ENCODE results near the gene SMARCAD1.

SMARCAD1 gene

DNA sequence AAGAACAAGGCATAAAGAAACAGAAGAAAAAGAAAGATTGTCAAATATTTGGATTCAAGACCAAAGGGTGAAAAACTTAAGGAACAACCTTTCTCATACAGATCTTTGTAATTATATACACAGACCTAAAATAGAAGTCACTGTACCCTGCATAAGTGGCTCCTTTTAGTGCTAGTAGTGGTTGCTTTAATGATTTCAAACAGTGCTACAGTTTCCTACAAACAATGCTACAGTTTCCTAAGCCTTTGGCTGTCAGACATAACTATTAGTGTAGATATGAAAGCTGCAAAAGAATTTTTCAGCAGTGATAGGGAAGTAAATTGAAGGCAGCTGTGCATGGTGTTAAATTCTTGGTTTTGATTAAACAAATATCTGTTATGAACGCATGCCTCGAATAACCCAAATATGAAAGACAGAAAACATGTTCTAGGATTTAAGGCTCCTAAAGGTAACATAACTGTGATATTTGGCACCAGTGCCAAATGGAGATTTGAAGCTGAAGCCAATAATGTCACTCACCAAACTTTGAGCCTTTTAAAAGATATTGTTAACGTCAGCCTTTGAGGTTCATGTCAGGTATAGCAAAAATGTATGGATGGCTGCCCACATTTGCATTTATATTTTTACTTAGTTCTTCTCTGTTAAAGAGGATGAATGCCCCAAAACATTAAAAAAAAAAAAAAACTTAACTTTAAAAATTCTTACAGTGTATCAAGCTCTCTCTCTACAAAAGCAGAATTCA, 36.6 kb downstream of the SMARCAD1 start:
- no peaks in the 10 kb centered on the region for H3K9me3 ChIP-seq (ENCODE audit: control insufficient read depth, insufficient read depth, low read depth, low read length)
- H3K4me3 ChIP-seq (ENCODE audit: low read depth, low read length) = no peak overlapping the region
- no peak overlapping the region for H3K27ac ChIP-seq (ENCODE audit: extremely low read depth, low read depth, low read length)
- H3K36me3 ChIP-seq (ENCODE audit: control insufficient read depth in 2 of 2, insufficient read depth in 1 of 2, low read length in 2 of 2) = peaks cover 6 to 79% of the 10 kb centered on the region in 2 experiments
- no peaks in the 10 kb centered on the region for H3K4me1 ChIP-seq (ENCODE audit: control insufficient read depth, insufficient read depth, low read length)
- ChIA-PET CTCF (no interaction called here), POLR2A (no interaction called here)
- TF ChIP-seq, protein P1, sequence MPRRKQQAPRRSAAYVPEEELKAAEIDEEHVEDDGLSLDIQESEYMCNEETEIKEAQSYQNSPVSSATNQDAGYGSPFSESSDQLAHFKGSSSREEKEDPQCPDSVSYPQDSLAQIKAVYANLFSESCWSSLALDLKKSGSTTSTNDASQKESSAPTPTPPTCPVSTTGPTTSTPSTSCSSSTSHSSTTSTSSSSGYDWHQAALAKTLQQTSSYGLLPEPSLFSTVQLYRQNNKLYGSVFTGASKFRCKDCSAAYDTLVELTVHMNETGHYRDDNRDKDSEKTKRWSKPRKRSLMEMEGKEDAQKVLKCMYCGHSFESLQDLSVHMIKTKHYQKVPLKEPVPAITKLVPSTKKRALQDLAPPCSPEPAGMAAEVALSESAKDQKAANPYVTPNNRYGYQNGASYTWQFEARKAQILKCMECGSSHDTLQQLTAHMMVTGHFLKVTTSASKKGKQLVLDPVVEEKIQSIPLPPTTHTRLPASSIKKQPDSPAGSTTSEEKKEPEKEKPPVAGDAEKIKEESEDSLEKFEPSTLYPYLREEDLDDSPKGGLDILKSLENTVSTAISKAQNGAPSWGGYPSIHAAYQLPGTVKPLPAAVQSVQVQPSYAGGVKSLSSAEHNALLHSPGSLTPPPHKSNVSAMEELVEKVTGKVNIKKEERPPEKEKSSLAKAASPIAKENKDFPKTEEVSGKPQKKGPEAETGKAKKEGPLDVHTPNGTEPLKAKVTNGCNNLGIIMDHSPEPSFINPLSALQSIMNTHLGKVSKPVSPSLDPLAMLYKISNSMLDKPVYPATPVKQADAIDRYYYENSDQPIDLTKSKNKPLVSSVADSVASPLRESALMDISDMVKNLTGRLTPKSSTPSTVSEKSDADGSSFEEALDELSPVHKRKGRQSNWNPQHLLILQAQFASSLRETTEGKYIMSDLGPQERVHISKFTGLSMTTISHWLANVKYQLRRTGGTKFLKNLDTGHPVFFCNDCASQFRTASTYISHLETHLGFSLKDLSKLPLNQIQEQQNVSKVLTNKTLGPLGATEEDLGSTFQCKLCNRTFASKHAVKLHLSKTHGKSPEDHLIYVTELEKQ (tag by site-specific recombination; IDR thresholded peaks at IDR 0.05; ENCODE audit: borderline replicate concordance) = no peak
- TF ChIP-seq ZBTB7A (tag by site-specific recombination; IDR thresholded peaks at IDR 0.05; ENCODE audit: low read depth) (no peak), ZNF174 (tag by site-specific recombination; IDR thresholded peaks at IDR 0.05) (no peak), ZNF654 (tag by site-specific recombination; IDR thresholded peaks at IDR 0.05; ENCODE audit: low read depth) (no peak), ZNF596 (tag by site-specific recombination; IDR thresholded peaks at IDR 0.05) (no peak)
- TF ChIP-seq, protein P2, sequence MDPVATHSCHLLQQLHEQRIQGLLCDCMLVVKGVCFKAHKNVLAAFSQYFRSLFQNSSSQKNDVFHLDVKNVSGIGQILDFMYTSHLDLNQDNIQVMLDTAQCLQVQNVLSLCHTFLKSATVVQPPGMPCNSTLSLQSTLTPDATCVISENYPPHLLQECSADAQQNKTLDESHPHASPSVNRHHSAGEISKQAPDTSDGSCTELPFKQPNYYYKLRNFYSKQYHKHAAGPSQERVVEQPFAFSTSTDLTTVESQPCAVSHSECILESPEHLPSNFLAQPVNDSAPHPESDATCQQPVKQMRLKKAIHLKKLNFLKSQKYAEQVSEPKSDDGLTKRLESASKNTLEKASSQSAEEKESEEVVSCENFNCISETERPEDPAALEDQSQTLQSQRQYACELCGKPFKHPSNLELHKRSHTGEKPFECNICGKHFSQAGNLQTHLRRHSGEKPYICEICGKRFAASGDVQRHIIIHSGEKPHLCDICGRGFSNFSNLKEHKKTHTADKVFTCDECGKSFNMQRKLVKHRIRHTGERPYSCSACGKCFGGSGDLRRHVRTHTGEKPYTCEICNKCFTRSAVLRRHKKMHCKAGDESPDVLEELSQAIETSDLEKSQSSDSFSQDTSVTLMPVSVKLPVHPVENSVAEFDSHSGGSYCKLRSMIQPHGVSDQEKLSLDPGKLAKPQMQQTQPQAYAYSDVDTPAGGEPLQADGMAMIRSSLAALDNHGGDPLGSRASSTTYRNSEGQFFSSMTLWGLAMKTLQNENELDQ (tag by site-specific recombination; IDR thresholded peaks at IDR 0.05; ENCODE audit: low read depth) = no peak

DNA sequence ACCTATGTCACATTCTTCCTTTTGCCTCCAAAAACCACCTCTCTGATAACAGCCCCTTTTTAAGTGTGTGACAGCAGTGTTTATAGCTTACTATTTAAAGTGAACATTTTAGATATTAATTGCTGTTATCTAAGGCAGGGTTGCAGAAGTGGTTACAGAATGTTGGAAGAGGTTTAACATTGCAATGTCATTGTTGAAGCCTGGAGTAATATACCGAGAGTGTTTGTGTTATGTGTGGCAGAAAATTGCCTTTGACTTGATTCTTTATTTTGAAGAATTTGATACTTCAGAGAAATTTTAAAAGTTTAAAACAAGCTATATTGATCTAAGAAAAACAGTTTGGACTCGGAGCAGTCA, 37.1 kb downstream of the SMARCAD1 start:
- Histone ChIP-seq H3K4me1 (ENCODE audit: control insufficient read depth, insufficient read depth, low read length) (no peaks in the 10 kb centered on the region), H3K4me3 (ENCODE audit: low read depth, low read length) (no peak overlapping the region), H3K9me3 (ENCODE audit: control insufficient read depth, insufficient read depth, low read depth, low read length) (no peaks in the 10 kb centered on the region), H3K27ac (ENCODE audit: extremely low read depth, low read depth, low read length) (no peak overlapping the region), H3K36me3 (ENCODE audit: control insufficient read depth in 2 of 2, insufficient read depth in 1 of 2, low read length in 2 of 2) (peaks cover 10 to 77% of the 10 kb centered on the region in 2 experiments)
- ChIA-PET POLR2A (no interaction called here), CTCF (no interaction called here)
- no peak for TF ChIP-seq ZNF624 (tag by site-specific recombination; IDR thresholded peaks at IDR 0.05)
- TF ChIP-seq, protein P3, sequence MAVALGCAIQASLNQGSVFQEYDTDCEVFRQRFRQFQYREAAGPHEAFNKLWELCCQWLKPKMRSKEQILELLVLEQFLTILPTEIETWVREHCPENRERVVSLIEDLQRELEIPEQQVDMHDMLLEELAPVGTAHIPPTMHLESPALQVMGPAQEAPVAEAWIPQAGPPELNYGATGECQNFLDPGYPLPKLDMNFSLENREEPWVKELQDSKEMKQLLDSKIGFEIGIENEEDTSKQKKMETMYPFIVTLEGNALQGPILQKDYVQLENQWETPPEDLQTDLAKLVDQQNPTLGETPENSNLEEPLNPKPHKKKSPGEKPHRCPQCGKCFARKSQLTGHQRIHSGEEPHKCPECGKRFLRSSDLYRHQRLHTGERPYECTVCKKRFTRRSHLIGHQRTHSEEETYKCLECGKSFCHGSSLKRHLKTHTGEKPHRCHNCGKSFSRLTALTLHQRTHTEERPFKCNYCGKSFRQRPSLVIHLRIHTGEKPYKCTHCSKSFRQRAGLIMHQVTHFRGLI (tag by site-specific recombination; IDR thresholded peaks at IDR 0.05) = no peak
- TF ChIP-seq, protein P4, sequence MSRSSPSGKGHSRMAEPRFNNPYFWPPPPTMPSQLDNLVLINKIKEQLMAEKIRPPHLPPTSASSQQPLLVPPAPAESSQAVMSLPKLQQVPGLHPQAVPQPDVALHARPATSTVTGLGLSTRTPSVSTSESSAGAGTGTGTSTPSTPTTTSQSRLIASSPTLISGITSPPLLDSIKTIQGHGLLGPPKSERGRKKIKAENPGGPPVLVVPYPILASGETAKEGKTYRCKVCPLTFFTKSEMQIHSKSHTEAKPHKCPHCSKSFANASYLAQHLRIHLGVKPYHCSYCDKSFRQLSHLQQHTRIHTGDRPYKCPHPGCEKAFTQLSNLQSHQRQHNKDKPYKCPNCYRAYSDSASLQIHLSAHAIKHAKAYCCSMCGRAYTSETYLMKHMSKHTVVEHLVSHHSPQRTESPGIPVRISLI (tag by site-specific recombination; IDR thresholded peaks at IDR 0.05) = no peak
- TF ChIP-seq, protein P5, sequence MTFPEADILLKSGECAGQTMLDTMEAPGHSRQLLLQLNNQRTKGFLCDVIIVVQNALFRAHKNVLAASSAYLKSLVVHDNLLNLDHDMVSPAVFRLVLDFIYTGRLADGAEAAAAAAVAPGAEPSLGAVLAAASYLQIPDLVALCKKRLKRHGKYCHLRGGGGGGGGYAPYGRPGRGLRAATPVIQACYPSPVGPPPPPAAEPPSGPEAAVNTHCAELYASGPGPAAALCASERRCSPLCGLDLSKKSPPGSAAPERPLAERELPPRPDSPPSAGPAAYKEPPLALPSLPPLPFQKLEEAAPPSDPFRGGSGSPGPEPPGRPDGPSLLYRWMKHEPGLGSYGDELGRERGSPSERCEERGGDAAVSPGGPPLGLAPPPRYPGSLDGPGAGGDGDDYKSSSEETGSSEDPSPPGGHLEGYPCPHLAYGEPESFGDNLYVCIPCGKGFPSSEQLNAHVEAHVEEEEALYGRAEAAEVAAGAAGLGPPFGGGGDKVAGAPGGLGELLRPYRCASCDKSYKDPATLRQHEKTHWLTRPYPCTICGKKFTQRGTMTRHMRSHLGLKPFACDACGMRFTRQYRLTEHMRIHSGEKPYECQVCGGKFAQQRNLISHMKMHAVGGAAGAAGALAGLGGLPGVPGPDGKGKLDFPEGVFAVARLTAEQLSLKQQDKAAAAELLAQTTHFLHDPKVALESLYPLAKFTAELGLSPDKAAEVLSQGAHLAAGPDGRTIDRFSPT (tag by site-specific recombination; IDR thresholded peaks at IDR 0.05) = no peak
- TF ChIP-seq ZFHX2 (tag by site-specific recombination; conservative IDR thresholded peaks at IDR 0.05) = no peak
- no peak for TF ChIP-seq ZNF112 (tag by site-specific recombination; IDR thresholded peaks at IDR 0.05)
- TF ChIP-seq ZNF600 (tag by site-specific recombination; IDR thresholded peaks at IDR 0.05) = no peak
- TF ChIP-seq ZSCAN16 (tag by site-specific recombination; IDR thresholded peaks at IDR 0.05) = no peak
- no peak for TF ChIP-seq ZIC2 (tag by site-specific recombination; IDR thresholded peaks at IDR 0.05)
- no peak for TF ChIP-seq ZNF48 (tag by site-specific recombination; IDR thresholded peaks at IDR 0.05)
- no peak for TF ChIP-seq SP2 (tag by site-specific recombination; IDR thresholded peaks at IDR 0.05)
- no peak for TF ChIP-seq ZNF2 (tag by site-specific recombination; IDR thresholded peaks at IDR 0.05)
- TF ChIP-seq, protein P6, sequence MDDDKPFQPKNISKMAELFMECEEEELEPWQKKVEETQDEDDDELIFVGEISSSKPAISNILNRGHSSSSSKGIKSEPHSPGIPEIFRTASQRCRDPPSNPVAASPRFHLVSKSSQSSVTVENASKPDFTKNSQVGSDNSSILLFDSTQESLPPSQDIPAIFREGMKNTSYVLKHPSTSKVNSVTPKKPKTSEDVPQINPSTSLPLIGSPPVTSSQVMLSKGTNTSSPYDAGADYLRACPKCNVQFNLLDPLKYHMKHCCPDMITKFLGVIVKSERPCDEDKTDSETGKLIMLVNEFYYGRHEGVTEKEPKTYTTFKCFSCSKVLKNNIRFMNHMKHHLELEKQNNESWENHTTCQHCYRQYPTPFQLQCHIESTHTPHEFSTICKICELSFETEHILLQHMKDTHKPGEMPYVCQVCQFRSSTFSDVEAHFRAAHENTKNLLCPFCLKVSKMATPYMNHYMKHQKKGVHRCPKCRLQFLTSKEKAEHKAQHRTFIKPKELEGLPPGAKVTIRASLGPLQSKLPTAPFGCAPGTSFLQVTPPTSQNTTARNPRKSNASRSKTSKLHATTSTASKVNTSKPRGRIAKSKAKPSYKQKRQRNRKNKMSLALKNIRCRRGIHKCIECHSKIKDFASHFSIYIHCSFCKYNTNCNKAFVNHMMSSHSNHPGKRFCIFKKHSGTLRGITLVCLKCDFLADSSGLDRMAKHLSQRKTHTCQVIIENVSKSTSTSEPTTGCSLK (tag by site-specific recombination; IDR thresholded peaks at IDR 0.05) = no peak
- no peak for TF ChIP-seq ZNF548 (tag by site-specific recombination; IDR thresholded peaks at IDR 0.05)
